ENCODE measurements around the gene KRT83. TPM values are rescaled to one million over a fixed set of nuclear protein-coding genes. Genes with fewer than 3 reads are reported as not detected.

The KRT83 gene
- polyA plus RNA-seq, 3 donors, result not detected

DNA sequence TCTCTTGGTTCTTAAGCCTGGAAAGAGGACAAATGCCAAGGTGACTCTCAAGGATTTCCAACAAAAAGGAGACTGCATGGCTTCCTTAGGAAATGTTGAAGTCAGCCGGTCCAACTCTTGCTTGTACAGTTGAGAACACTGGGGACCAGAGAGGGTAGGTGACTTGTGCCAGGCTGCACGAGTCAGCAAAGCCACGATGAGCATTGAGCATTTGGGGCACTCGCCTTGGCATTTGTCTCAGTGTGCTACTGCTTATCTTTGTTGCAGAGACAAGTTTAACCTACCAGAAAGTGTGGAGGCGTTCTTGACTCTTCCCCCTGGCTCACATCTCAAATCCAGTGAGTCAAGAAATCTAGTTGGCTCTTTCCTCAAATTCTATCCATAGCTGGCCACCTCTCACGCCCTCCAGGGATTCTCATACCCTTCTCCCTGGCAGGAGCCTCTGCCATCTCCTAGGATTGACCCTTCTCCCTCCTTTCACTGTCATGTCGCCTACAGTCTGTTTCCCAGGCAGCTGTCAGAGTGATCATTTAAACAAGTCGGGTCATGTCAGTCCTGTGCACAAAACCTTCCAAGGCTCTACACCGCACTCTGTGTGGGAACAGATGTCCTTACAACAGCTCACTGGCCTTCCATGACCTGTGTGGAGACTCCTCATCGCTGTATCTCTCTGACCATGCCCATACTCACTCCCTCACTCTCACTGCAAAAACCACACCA is 17.2 kb upstream of the KRT83 start:
- Mint-ChIP-seq H3K27me3 (ENCODE audit: low read depth in 3 of 3) (peaks cover 5 to 7% (median 6%) of the 10 kb centered on the region in 3 donors), H3K27ac (no peak overlapping the region), H3K4me1 (no peaks in the 10 kb centered on the region), H3K9me3 (peaks cover 2 to 6% (median 4%) of the 10 kb centered on the region in 7 donors), H3K36me3 (no peaks in the 10 kb centered on the region), H3K4me3 (no peak overlapping the region)
- no peak overlapping the region for H3K27ac ChIP-seq (ENCODE audit: low read depth in 1 of 2, low read length in 2 of 2)
- intact Hi-C loops (cut with micrococcal nuclease), result no loop called here
- H3K79me2 ChIP-seq (ENCODE audit: insufficient read depth, low read length), result no peaks in the 10 kb centered on the region
- no peaks in the 10 kb centered on the region for H3K9me3 ChIP-seq (replicated peaks in 1 of 2; ENCODE audit: control insufficient read depth in 1 of 2, insufficient read depth in 1 of 2, low read length in 2 of 2)
- no peaks in the 10 kb centered on the region for H3K4me1 ChIP-seq (ENCODE audit: control insufficient read depth in 1 of 2, insufficient read depth in 2 of 2, low read length in 2 of 2)
- H3K36me3 ChIP-seq (replicated peaks in 1 of 2; ENCODE audit: control insufficient read depth in 1 of 2, insufficient read depth in 2 of 2, low read length in 2 of 2), result no peaks in the 10 kb centered on the region
- H3K27me3 ChIP-seq (ENCODE audit: control insufficient read depth in 2 of 2, insufficient read depth in 2 of 2, low read length in 2 of 2), result peaks cover 0 to 2% of the 10 kb centered on the region in 2 donors
- no peak overlapping the region for H3K9ac ChIP-seq (ENCODE audit: insufficient read depth, low read length, poor library complexity, severe bottlenecking)
- no peak overlapping the region for H2AFZ ChIP-seq (ENCODE audit: insufficient read depth, low read depth, low read length, poor library complexity, severe bottlenecking)
- 89% methylated on average over 10 of the region's 10 CpGs for WGBS (ENCODE audit: insufficient coverage)
- H3K4me3 ChIP-seq (replicated peaks in 1 of 3; ENCODE audit: low read depth in 2 of 3, low read length in 3 of 3), result no peak overlapping the region
- no peak for DNase-seq
- no peak overlapping the region for H3K4me2 ChIP-seq (replicated peaks; ENCODE audit: extremely low read depth, low read length, poor library complexity, severe bottlenecking)
- no peaks in the 10 kb centered on the region for H4K20me1 ChIP-seq (ENCODE audit: insufficient read depth, low read length)
- no peak for TF ChIP-seq CTCF (IDR thresholded peaks at IDR 0.05)

- peaks cover 0 to 6% (median 4%) of the 10 kb centered on the region in 7 donors for H3K9me3 Mint-ChIP-seq
- no peaks in the 10 kb centered on the region for H4K20me1 ChIP-seq (ENCODE audit: insufficient read depth, low read length)
- H3K79me2 ChIP-seq (ENCODE audit: insufficient read depth, low read length), result no peaks in the 10 kb centered on the region
- H3K36me3 ChIP-seq (replicated peaks in 1 of 2; ENCODE audit: control insufficient read depth in 1 of 2, insufficient read depth in 2 of 2, low read length in 2 of 2), result no peaks in the 10 kb centered on the region
- no peaks in the 10 kb centered on the region for H3K9me3 ChIP-seq (replicated peaks in 1 of 2; ENCODE audit: control insufficient read depth in 1 of 2, insufficient read depth in 1 of 2, low read length in 2 of 2)
- intact Hi-C loops (cut with micrococcal nuclease), result no loop called here
- DNase-seq, result no peak
- no peaks in the 10 kb centered on the region for H3K36me3 Mint-ChIP-seq
- no peak overlapping the region for H3K4me3 ChIP-seq (replicated peaks in 1 of 3; ENCODE audit: low read depth in 2 of 3, low read length in 3 of 3)
- no peak overlapping the region for H3K27ac Mint-ChIP-seq
- H2AFZ ChIP-seq (ENCODE audit: insufficient read depth, low read depth, low read length, poor library complexity, severe bottlenecking), result no peak overlapping the region
- TF ChIP-seq CTCF (IDR thresholded peaks at IDR 0.05), result no peak
- no peaks in the 10 kb centered on the region for H3K4me1 ChIP-seq (ENCODE audit: control insufficient read depth in 1 of 2, insufficient read depth in 2 of 2, low read length in 2 of 2)
- WGBS (ENCODE audit: insufficient coverage), result no CpG with 5 or more reads among the region's 1 CpG
- no peaks in the 10 kb centered on the region for H3K4me1 Mint-ChIP-seq
- no peak overlapping the region for H3K9ac ChIP-seq (ENCODE audit: insufficient read depth, low read length, poor library complexity, severe bottlenecking)
- H3K27me3 ChIP-seq (ENCODE audit: control insufficient read depth in 2 of 2, insufficient read depth in 2 of 2, low read length in 2 of 2), result peaks cover 0 to 2% of the 10 kb centered on the region in 2 donors
- no peak overlapping the region for H3K4me2 ChIP-seq (replicated peaks; ENCODE audit: extremely low read depth, low read length, poor library complexity, severe bottlenecking)
- H3K4me3 Mint-ChIP-seq, result no peak overlapping the region
- H3K27ac ChIP-seq (ENCODE audit: low read depth in 1 of 2, low read length in 2 of 2), result no peak overlapping the region
- peaks cover 0 to 7% (median 6%) of the 10 kb centered on the region in 3 donors for H3K27me3 Mint-ChIP-seq (ENCODE audit: low read depth in 3 of 3)
These were observed 15.9 kb upstream of the KRT83 start for GRCh38 chr12:52337054-52337453.

All from CD14-positive monocyte (primary cell).